SK-N-SH treated with all-trans-retinoic acid at 6 μM for 48 hours (cell line): ENCODE measurements around the gene MUS81.
A peak's percentile ranks its signal among the peaks of the same experiment; 100 is the strongest.
"Not testable (repeated sequence)": the region's sequence is repeated elsewhere in the genome, so short reads cannot be mapped to it uniquely, and the experiment has no call there.

ENCODE experiments used
- ATAC-seq: fragments of 200-7000 bp; cut with Tn5 transposase; 3 replicates; pipeline ENCODE4 v1.9.1; 2020; ENCODE audit warnings: mild to moderate bottlenecking, moderate library complexity
- ARNTL ChIP-seq: fragments of 450-650 bp; formaldehyde crosslinking; IDR thresholded peaks from 2 replicates; pipeline ENCODE4 v1.5.0; 2020; ENCODE audit warnings: low read depth, mild to moderate bottlenecking, moderate library complexity, borderline replicate concordance
- BACH2 ChIP-seq: fragments of 250-450 bp; sonication (Bioruptor Pico); IDR thresholded peaks from 2 replicates; pipeline ENCODE4 v1.9.0; 2021; ENCODE audit warnings: mild to moderate bottlenecking, borderline replicate concordance
- CREB5 ChIP-seq: fragments of 250-450 bp; sonication (Bioruptor Pico); IDR thresholded peaks from 2 replicates; pipeline ENCODE4 v1.5.1; 2020; ENCODE audit warnings: low read depth, mild to moderate bottlenecking, moderate library complexity
- CSDC2 ChIP-seq: fragments of 250-450 bp; sonication (Bioruptor Pico); IDR thresholded peaks from 2 replicates; pipeline ENCODE4 v1.5.0; 2020; ENCODE audit warnings: mild to moderate bottlenecking, moderate library complexity
- ESRRG ChIP-seq: fragments of 250-450 bp; sonication (Bioruptor Pico); IDR thresholded peaks from 2 replicates; pipeline ENCODE4 v1.6.1; 2021; ENCODE audit warnings: mild to moderate bottlenecking
- GLIS3 ChIP-seq: fragments of 250-450 bp; sonication (Bioruptor Pico); IDR thresholded peaks from 2 replicates; pipeline ENCODE4 v1.5.0; 2020; ENCODE audit warnings: mild to moderate bottlenecking, moderate library complexity
- ISL1 ChIP-seq: fragments of 250-450 bp; sonication (Bioruptor Pico); IDR thresholded peaks from 2 replicates; pipeline ENCODE4 v2.1.2; 2022; ENCODE audit warnings: mild to moderate bottlenecking, moderate library complexity
- OSR1 ChIP-seq: fragments of 250-450 bp; sonication (Bioruptor Pico); IDR thresholded peaks from 2 replicates; pipeline ENCODE4 v1.8.0; 2022; ENCODE audit warnings: moderate library complexity, mild to moderate bottlenecking, inconsistent platforms
- PPARA ChIP-seq: fragments of 250-450 bp; sonication (Bioruptor Pico); IDR thresholded peaks from 2 replicates; pipeline ENCODE4 v1.5.0; 2020; ENCODE audit warnings: mild to moderate bottlenecking, borderline replicate concordance
- RARB ChIP-seq: fragments of 250-450 bp; sonication (Bioruptor Pico); IDR thresholded peaks from 2 replicates; pipeline ENCODE4 v1.8.0; 2021; ENCODE audit warnings: mild to moderate bottlenecking, moderate library complexity
- SNAI2 ChIP-seq: fragments of 250-450 bp; sonication (Bioruptor Pico); IDR thresholded peaks from 2 replicates; pipeline ENCODE4 v1.5.0; 2020; ENCODE audit warnings: mild to moderate bottlenecking, moderate library complexity
- TCF4 ChIP-seq: fragments of 250-450 bp; sonication (Bioruptor Pico); IDR thresholded peaks from 2 replicates; pipeline ENCODE4 v1.8.0; 2021; ENCODE audit warnings: mild to moderate bottlenecking, moderate library complexity, borderline replicate concordance
- TOX ChIP-seq: fragments of 250-450 bp; sonication (Bioruptor Pico); IDR thresholded peaks from 2 replicates; pipeline ENCODE4 v1.8.0; 2021; ENCODE audit warnings: mild to moderate bottlenecking, moderate library complexity, borderline replicate concordance
- ZC3H10 ChIP-seq: fragments of 250-450 bp; sonication (Bioruptor Pico); IDR thresholded peaks from 2 replicates; pipeline ENCODE4 v1.5.1; 2021; ENCODE audit warnings: mild to moderate bottlenecking, moderate library complexity
- ZFP3 ChIP-seq: fragments of 250-450 bp; sonication (Bioruptor Pico); IDR thresholded peaks from 2 replicates; pipeline ENCODE4 v1.5.0; 2020; ENCODE audit warnings: mild to moderate bottlenecking, moderate library complexity
- ZFP30 ChIP-seq: fragments of 450-650 bp; formaldehyde crosslinking; IDR thresholded peaks from 2 replicates; pipeline ENCODE4 v1.5.0; 2022; ENCODE audit warnings: mild to moderate bottlenecking, moderate library complexity
- ZNF565 ChIP-seq: fragments of 450-650 bp; formaldehyde crosslinking; conservative IDR thresholded peaks from 2 replicates; pipeline ENCODE4 v1.5.0; 2020; ENCODE audit warnings: low read depth, mild to moderate bottlenecking, moderate library complexity
- ZNF70 ChIP-seq: fragments of 450-650 bp; formaldehyde crosslinking; IDR thresholded peaks from 2 replicates; pipeline ENCODE4 v1.5.0; 2020; ENCODE audit warnings: mild to moderate bottlenecking, moderate library complexity
- ZNF8 ChIP-seq: fragments of 450-650 bp; formaldehyde crosslinking; IDR thresholded peaks from 2 replicates; pipeline ENCODE4 v1.5.0; 2020; ENCODE audit warnings: mild to moderate bottlenecking, moderate library complexity
- TF ChIP-seq, protein P1 (sequence below): fragments of 250-450 bp; sonication (Bioruptor Pico); IDR thresholded peaks from 2 replicates; pipeline ENCODE4 v1.5.0; 2020; ENCODE audit warnings: mild to moderate bottlenecking, moderate library complexity
- TF ChIP-seq, protein P2 (sequence below): fragments of 250-450 bp; sonication (Bioruptor Pico); IDR thresholded peaks from 2 replicates; pipeline ENCODE4 v1.8.0; 2020; ENCODE audit warnings: mild to moderate bottlenecking, moderate library complexity, borderline replicate concordance
- TF ChIP-seq, protein P3 (sequence below): fragments of 250-450 bp; sonication (Bioruptor Pico); IDR thresholded peaks from 2 replicates; pipeline ENCODE4 v1.5.1; 2021; ENCODE audit warnings: mild to moderate bottlenecking, moderate library complexity

Gene MUS81

GRCh38 chr11:65843811-65844210 is 16.4 kb upstream of the MUS81 start:
- ATAC-seq, result no peak
- TF ChIP-seq ZFP30 (CRISPR knock-in tag) (no peak), ESRRG (CRISPR knock-in tag) (no peak), ZC3H10 (CRISPR knock-in tag) (no peak), ISL1 (CRISPR knock-in tag) (no peak), ZNF565 (no peak)
- TF ChIP-seq, protein P1, sequence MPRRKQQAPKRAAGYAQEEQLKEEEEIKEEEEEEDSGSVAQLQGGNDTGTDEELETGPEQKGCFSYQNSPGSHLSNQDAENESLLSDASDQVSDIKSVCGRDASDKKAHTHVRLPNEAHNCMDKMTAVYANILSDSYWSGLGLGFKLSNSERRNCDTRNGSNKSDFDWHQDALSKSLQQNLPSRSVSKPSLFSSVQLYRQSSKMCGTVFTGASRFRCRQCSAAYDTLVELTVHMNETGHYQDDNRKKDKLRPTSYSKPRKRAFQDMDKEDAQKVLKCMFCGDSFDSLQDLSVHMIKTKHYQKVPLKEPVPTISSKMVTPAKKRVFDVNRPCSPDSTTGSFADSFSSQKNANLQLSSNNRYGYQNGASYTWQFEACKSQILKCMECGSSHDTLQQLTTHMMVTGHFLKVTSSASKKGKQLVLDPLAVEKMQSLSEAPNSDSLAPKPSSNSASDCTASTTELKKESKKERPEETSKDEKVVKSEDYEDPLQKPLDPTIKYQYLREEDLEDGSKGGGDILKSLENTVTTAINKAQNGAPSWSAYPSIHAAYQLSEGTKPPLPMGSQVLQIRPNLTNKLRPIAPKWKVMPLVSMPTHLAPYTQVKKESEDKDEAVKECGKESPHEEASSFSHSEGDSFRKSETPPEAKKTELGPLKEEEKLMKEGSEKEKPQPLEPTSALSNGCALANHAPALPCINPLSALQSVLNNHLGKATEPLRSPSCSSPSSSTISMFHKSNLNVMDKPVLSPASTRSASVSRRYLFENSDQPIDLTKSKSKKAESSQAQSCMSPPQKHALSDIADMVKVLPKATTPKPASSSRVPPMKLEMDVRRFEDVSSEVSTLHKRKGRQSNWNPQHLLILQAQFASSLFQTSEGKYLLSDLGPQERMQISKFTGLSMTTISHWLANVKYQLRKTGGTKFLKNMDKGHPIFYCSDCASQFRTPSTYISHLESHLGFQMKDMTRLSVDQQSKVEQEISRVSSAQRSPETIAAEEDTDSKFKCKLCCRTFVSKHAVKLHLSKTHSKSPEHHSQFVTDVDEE (CRISPR knock-in tag), result no peak

DNA sequence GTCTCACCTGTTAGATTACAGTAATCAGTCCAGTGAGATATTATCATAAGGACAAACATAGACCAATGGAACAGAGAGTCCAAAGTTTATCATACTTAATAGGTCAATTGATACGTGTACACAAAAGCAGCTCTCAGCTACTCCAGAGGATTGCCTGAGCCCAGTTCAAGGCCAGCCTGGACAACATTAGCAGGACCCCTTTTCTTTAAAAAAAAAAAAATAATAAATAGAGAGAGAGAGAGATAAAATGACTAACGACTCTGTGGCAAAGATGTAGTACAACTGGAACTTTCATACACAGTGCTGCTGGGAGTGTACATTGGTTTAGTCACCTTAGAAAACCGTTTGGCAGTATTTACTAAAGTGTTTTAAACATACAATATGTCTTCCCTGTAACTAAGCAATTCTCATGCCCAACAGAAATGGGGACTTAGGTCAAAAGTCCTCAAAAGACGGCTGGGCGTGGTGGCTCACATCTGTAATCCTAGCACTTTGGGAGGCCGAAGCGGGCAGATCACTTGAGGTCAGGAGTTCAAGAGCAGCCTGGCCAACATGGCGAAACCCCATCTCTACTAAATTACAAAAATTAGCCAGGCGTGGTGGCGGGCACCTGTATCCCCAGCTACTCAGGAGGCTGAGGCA is 15.9 kb upstream of the MUS81 start:
- no peak for ATAC-seq
- no peak for TF ChIP-seq OSR1 (CRISPR knock-in tag)
- TF ChIP-seq, protein P2, sequence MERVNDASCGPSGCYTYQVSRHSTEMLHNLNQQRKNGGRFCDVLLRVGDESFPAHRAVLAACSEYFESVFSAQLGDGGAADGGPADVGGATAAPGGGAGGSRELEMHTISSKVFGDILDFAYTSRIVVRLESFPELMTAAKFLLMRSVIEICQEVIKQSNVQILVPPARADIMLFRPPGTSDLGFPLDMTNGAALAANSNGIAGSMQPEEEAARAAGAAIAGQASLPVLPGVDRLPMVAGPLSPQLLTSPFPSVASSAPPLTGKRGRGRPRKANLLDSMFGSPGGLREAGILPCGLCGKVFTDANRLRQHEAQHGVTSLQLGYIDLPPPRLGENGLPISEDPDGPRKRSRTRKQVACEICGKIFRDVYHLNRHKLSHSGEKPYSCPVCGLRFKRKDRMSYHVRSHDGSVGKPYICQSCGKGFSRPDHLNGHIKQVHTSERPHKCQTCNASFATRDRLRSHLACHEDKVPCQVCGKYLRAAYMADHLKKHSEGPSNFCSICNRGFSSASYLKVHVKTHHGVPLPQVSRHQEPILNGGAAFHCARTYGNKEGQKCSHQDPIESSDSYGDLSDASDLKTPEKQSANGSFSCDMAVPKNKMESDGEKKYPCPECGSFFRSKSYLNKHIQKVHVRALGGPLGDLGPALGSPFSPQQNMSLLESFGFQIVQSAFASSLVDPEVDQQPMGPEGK (CRISPR knock-in tag), result no peak
- TF ChIP-seq ZFP30 (CRISPR knock-in tag), result no peak
- no peak for TF ChIP-seq CREB5 (CRISPR knock-in tag)
- no peak for TF ChIP-seq ARNTL

DNA sequence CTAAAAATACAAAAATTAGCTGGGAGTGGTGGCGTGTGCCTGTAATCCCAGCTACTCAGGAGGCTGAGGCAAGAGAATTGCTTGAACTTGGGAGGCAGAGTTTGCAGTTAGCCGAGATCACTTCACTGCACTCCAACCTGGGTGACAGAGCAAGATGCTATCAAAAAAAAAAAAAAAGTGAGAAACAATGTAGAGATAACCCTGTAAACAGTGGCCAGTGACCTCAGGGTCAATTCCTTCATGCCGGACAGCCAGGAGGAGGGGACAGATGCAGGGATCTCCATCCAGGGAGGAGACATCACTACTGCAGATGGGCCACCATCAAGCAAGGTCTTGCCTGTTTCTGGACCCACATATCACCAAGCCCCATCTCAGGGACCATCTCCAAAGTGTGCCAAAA is 12.5 kb upstream of the MUS81 start:
- TF ChIP-seq SNAI2 (CRISPR knock-in tag), result no peak
- no peak for TF ChIP-seq ARNTL
- TF ChIP-seq ZNF565, result no peak
- TF ChIP-seq ISL1 (CRISPR knock-in tag), result no peak
- no peak for TF ChIP-seq CSDC2 (CRISPR knock-in tag)
- TF ChIP-seq ESRRG (CRISPR knock-in tag), result no peak
- no peak for TF ChIP-seq BACH2
- no peak for TF ChIP-seq ZNF8 (CRISPR knock-in tag)
- TF ChIP-seq, protein P3, sequence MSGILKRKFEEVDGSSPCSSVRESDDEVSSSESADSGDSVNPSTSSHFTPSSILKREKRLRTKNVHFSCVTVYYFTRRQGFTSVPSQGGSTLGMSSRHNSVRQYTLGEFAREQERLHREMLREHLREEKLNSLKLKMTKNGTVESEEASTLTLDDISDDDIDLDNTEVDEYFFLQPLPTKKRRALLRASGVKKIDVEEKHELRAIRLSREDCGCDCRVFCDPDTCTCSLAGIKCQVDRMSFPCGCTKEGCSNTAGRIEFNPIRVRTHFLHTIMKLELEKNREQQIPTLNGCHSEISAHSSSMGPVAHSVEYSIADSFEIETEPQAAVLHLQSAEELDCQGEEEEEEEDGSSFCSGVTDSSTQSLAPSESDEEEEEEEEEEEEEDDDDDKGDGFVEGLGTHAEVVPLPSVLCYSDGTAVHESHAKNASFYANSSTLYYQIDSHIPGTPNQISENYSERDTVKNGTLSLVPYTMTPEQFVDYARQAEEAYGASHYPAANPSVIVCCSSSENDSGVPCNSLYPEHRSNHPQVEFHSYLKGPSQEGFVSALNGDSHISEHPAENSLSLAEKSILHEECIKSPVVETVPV, result no peak
- TF ChIP-seq RARB (CRISPR knock-in tag), result no peak
- TF ChIP-seq PPARA (CRISPR knock-in tag), result no peak
- TF ChIP-seq ZC3H10 (CRISPR knock-in tag), result no peak
- no peak for TF ChIP-seq ZFP30 (CRISPR knock-in tag)
- TF ChIP-seq TOX, result no peak
- TF ChIP-seq, all 23 proteins: peak for 0
- ATAC-seq, result no peak

DNA sequence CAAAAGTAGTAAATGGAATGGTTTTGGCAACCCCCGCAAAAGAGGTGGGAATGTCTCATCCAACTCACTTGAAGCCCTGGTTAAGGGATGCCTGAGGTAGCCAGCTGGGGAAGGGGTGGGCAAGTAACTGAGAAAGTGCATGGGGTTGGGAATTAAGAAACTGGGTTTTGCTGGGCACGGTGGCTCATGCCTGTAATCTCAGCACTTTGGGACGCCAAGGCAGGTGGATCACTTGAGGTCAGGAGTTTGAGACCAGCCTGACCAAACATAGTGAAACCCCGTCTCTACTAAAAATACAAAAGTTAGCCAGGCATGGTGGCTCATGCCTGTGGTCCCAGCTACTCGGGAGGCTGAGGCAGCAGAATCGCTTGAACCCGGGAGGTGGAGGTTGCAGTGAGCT is 11.5 kb upstream of the MUS81 start:
- ATAC-seq, result not testable (repeated sequence)

DNA sequence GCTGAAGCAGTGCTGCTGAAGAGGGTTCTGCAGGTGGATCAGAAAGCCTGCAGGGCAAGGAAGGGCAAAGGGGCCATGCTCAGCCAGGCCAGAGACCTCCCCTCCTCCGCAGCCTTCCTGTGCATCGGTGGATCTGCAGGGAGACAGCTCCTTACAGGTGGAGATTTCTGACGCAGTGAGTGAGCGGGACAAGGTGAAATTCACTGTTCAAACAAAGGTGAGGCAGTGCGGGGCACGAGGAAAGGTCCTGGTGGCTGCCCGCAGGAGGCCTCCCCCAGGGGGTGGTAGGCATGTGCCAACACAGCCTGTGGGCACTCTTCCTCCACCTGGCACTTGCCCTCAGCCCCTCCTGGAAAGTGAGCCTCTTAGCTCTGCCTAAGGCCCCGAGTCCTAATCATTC is 10.9 kb upstream of the MUS81 start:
- peak; percentile 7 for ATAC-seq
- no peak for TF ChIP-seq ESRRG (CRISPR knock-in tag)
- TF ChIP-seq SNAI2 (CRISPR knock-in tag), result no peak
- TF ChIP-seq ZFP3 (CRISPR knock-in tag), result no peak
- no peak for TF ChIP-seq BACH2
- no peak for TF ChIP-seq ZC3H10 (CRISPR knock-in tag)
- TF ChIP-seq, protein P1 (CRISPR knock-in tag), result no peak
- TF ChIP-seq GLIS3, result no peak
- TF ChIP-seq ZNF8 (CRISPR knock-in tag), result no peak
- TF ChIP-seq, protein P2 (CRISPR knock-in tag), result no peak
- no peak for TF ChIP-seq ZNF70 (CRISPR knock-in tag)
- TF ChIP-seq TCF4, result no peak
- no peak for TF ChIP-seq ZFP30 (CRISPR knock-in tag)
- no peak for TF ChIP-seq ARNTL
- no peak for TF ChIP-seq RARB (CRISPR knock-in tag)
- no peak for TF ChIP-seq ISL1 (CRISPR knock-in tag)
